ENCODE results near the gene RETREG3.

GRCh38 chr17:42608305-42609181, 631 bp downstream of the RETREG3 start:
- no peak for TF ChIP-seq POLR2A (IDR thresholded peaks at IDR 0.05; ENCODE audit: low read length)
- TF ChIP-seq GATA1 (IDR thresholded peaks at IDR 0.05; ENCODE audit: low read depth, low read length) = no peak

Measured in erythroblast (primary cell).